HG03442 (cell line): ENCODE results near the gene NINJ1.

Experiments used
- ATAC-seq: cut with Tn5 transposase; IDR thresholded peaks from one replicate; pipeline ENCODE4 v1.9.1; 2021; ENCODE audit warnings: mild to moderate bottlenecking, moderate library complexity; ENCODE audit not compliant: unreplicated experiment

The NINJ1 gene

DNA sequence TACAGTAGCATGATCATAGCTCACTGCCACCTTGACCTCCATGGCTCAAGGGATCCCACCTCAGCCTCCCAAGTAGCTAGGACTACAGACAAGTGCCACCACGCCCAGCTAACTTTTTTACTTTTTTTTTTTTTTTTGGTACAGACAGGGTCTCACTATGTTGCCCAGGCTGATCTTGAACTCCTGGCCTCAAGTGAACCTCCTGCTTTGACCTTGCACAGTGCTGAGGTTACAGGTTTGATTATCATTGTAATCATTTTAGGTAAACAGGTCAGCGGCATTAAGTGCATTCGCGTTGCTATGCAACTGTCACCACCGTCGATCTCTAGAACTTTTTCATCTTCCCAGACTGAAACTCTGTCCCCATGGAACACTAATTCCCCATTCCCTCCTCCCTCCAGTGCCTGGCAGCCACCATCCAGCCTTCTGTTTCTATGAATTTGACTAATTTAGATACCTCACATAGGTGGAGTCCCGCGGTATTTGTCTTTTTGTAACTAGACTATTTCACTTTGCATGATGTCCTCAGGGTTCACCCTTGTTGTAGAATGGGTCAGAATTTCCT lies 43.9 kb downstream of the NINJ1 start:
- ATAC-seq, result no peak

DNA sequence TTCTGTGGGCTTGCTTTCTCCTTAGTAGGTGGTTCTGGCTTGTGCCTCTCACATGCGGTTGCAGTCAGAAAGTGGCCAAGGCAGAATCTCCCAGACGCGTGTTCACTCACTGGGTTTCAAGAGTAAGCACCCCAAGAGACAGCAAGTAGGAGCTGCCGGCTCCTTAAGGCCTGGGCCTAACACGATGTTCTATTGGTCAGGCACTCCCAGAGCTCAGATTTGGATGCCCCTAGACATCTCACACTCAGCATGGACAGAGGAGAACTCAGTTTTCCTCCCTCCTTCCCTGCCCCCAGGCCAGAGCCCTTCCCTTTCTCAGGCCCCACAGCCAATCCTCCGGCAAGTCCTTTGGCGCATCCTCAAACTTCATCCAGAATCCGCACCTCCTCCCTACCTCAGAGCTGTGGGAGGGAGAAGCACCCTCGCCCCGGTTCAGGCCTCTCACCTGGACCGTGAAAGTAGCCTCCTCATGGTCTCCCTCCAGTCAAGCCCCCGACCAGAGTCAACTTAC lies 44.5 kb downstream of the NINJ1 start:
- ATAC-seq, result no peak

DNA sequence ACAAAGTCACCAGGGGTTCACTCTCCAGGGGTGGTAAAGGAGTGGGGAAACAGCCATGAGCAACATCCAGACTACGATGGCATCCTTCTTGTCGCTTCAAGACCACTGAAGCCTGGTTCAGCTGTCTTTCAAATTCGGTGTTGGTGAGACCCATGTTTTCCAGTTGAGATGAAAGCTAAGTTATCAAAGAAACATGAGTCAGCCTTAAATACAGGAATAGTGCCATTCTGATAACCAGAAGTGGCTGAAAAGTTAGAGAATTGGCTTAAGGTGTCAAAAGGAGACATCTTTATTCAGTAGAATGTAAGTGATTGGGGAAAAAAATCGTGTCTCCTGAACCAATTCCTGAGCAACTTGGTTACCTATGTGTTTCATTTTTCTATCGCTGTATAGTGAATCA lies 45.0 kb downstream of the NINJ1 start:
- ATAC-seq, result no peak

GRCh38 chr9:93088656-93089015 lies 45.4 kb downstream of the NINJ1 start:
- ATAC-seq, result no peak

GRCh38 chr9:93087971-93088655 lies 45.9 kb downstream of the NINJ1 start:
- no peak for ATAC-seq

DNA sequence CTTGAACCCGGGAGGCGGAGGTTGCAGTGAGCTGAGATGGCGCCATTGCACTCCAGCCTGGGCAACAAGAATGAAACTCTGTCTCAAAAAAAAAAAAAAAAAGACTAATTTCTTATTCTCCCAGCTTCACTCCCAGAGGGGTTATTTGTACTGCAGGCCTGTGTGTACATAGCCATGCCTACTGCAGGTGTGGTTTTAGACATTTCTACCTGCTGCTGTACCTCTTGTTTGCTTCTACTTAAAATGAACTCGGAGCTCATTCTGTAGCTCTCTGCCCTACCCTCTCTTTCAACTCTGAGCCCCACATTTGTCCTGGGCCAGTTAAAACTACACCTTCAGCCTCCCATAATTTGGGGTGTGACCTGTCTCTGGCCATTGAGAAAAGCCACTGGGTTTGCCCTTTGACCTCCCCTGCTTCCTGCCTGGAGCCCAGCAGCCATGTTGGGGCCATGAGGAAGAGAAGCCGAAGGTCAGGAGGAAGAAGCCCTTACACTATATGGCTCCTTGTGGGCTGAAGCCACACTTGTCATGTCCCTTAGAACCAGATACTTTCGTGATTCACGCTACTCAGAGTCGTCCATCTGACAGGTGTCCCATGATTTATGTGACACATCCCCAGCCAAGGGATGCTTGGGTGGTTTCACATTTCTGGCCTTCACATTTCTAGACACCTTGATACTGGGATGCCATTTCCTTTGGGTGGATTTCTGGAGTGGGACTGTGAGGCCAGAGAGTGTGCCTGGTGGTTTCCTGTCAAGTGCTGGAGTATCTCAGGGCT lies 47.4 kb downstream of the NINJ1 start:
- ATAC-seq, result no peak

DNA sequence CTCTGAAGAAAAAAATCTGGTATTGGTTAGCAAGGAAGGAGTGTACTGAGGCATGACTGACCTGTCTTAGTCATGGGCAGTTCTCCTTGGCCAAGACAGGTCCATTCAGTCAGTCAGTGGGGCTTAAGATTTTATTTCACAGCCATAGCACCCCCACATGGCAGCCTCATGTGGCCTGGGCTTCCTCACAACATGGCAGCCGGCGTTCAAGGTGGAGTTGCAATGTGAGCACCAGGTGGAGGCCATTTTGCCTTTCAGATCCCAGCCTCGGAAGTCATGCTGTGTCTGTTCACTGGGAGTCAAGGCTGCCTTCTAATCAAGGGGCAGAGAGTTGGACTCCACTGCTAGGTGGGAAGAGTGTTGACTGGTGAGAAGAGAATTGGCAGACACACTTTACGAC lies 48.4 kb downstream of the NINJ1 start:
- ATAC-seq, result no peak

- no peak for ATAC-seq
These were observed 49.6 kb downstream of the NINJ1 start for GRCh38 chr9:93084471-93084881.

DNA sequence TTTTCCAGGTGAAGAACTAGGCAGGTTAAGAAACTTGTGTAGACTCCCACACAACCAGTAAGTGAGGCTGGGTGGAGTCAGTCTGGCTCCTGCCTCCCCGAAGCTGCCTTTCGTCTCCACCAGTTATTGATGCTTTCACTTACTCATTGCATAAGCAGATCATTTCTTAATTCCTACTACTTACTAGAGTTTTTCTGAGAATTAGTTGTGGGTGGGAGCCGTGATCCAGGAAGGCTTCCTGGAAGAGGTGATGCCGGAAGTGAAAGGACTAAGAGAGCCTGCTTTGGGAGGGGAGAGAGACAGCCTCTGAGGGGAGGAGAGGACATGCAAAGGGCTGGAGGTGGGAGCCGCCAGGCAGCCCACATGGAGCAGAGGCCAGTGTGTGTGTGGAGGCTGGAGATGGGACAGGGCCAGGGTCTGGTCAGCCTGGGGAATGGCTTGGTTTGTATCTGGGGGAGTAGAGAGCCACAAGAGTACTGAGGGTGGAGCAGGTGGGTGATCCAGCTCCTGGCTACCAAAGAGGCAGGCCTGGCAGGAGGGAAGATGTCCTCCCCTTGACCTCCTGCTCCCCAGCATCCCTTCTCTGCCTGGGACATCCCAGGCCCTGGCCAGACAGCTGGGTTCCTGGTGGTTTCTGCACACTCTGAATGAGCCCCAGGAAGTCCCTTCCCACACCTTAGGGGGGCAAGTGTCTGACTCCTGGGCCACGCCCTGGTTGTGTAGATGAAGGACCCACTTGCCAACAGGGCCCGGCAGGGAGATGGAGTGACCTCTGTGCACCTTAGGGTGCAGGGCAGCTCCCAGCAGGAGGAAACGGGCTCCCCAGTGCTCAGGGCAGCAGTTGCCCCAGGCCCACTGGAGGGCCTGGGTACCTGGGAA lies 50.2 kb downstream of the NINJ1 start:
- ATAC-seq, result no peak

DNA sequence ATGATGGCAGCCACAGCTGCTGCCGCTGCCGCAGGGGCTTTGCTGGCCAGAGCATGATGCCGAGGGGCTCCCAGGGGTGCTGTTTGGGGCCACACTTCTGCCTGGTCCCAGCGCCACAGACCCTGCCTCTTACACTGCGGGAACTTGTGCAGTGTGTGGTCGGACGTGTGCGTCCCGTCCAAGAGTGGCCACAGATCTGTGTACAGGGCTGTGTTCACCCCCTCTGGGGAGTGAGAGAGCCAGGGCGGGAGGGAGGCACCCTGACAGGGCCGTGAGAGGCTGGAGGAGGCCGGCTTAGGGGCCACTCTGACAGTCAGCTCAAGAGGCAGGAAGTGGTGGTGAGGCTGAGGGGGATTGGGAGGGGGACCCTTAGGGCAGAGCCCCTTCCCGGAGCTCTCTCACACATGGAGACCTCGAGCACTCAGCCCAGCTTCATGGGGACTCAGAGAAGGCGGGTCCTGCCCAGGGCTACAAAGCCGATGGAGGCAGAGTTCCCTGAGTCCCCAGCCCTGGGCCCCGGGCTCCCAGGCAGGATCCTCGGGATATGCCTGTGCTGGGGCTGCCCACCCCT lies 51.1 kb downstream of the NINJ1 start:
- no peak for ATAC-seq

DNA sequence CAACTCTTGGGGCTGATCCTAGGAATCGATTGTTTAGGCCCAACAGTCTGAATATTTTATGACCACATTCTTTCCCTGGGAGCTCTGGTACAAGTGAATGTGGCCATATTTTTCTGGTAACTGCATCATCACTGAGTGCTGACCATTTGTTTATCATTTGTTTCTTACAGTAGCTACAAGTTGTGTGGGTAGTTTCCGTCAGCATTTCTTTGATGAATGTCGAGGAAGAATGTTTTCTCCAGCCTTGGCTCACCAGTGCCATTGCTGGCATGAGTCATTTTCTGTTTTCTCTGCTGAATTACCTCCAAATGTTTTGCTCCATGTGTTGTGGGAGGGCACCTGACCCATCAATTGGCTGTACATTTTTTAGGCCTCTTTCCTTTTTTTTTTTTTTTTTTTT lies 52.1 kb downstream of the NINJ1 start:
- ATAC-seq, result no peak

DNA sequence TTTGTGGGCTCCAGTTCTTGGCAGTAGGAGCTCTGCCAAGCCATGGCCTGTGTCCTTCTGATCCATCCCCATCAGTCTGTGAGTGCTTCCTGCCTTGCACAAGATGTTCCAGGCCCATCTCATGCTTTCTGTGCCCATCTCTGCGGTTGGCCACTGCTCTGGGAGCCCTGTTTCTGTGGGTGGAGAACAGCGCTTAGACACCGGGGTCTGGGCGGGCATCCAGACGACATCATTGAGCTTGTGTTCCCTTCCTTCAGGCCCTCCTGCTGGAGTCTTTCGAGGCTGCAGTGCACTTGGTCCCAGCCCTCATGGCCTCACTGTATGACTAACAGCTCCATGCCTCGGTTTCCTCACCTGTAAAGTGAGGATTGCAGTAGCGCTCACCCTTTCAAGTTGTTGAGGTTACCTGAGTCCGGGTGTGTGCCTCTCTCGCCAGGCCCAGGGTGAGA lies 52.9 kb downstream of the NINJ1 start:
- no peak for ATAC-seq

GRCh38 chr9:93080406-93080805 lies 53.6 kb downstream of the NINJ1 start:
- no peak for ATAC-seq

GRCh38 chr9:93079371-93079770 lies 54.7 kb downstream of the NINJ1 start:
- ATAC-seq, result no peak

DNA sequence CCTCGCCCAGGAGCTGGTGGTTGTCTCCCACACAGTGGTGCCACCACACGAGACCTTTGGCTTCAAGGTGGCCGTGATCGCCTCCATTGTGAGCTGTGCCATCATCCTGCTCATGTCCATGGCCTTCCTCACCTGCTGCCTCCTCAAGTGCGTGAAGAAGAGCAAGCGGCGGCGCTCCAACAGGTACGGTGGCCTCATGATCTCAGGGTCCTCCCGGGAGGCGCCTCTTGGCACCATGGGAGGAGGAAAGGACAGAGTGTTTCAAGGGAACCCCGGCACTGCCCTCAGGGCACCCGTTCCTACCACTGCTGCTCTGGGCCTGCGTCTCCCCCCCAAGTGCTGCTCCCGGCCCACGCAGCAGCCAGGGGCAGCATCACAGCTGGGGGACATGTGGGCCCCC lies 56.2 kb downstream of the NINJ1 start:
- ATAC-seq, result no peak

DNA sequence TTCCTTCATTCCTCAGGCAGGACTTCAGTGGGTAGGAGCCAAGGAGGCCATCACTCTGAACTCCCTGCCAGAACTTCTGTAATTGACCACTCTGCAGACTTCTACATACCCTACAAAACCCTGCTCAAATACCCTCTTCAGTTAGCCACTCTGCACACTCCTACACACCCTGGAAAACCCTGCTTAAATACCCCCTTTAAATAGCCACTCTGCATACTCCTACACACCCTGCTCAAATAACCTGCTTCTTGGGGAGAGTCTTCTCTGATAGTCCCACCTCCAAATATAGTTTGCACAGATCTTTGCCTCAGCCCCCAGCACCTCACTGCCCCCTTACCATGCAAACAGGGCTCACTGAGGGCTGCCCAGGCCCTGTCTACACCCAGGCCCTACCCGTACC lies 56.7 kb downstream of the NINJ1 start:
- no peak for ATAC-seq

DNA sequence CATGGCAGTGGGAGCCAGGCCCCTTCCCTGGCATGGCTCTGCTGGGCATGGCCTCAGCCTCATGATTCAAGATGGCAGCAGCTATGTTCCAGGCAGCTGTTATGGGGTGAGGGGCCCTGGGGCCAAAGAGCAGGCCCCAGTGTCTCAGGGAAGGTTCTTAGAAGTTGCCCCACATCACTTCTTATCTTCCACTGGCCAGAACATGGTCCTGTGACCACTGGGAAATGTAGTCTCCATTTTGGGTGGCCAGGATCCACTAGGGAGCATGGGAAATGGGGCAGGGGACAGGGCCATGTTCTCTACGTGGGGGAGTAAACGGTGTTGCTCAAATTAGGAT lies 57.3 kb downstream of the NINJ1 start:
- no peak for ATAC-seq

GRCh38 chr9:93076101-93076791 lies 57.8 kb downstream of the NINJ1 start:
- ATAC-seq, result no peak

DNA sequence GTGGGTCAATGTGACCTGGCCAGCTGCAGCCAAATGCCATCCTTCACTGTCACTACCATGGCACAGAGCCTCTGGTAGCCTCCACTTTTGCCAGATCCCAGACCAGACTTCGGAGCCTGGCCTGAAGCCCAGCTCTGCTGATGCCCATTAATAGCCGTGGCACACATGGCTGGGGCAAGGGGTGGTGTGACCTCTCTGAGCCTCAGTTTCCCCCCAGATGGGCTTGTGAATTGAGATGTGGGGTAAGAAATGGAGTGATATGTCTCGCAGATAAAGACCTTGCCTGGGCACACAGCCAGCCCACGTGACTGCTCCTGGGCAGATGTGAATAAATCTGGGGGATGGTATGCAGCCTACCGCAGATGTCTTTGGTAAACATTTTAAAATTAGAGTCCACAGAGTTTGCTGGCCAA lies 61.7 kb downstream of the NINJ1 start:
- no peak for ATAC-seq
